ENCODE data around the gene EPHA4.

DNA sequence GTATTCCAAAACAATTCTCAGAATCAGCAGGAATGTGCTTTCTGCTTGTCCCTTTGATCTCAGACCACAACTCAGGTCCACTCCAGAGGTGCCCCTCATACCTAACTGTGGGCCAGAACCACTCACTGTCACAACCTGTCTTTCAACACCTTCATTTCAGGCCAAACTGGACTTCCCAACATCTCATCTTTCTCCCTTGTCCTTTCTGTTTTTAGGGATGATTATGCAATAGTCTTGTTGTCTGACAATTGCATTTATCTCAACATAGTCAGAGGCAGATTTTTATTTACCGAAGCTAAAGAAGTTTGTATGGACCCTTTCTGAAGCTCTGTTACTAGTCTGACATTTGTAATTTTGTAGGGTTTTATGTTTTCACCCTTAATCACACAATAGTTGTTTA is 95.9 kb downstream of the EPHA4 start:
- no peak for TF ChIP-seq EZH2 (IDR thresholded peaks at IDR 0.05; ENCODE audit: low read length, missing control alignments)
- TF ChIP-seq, protein P1, sequence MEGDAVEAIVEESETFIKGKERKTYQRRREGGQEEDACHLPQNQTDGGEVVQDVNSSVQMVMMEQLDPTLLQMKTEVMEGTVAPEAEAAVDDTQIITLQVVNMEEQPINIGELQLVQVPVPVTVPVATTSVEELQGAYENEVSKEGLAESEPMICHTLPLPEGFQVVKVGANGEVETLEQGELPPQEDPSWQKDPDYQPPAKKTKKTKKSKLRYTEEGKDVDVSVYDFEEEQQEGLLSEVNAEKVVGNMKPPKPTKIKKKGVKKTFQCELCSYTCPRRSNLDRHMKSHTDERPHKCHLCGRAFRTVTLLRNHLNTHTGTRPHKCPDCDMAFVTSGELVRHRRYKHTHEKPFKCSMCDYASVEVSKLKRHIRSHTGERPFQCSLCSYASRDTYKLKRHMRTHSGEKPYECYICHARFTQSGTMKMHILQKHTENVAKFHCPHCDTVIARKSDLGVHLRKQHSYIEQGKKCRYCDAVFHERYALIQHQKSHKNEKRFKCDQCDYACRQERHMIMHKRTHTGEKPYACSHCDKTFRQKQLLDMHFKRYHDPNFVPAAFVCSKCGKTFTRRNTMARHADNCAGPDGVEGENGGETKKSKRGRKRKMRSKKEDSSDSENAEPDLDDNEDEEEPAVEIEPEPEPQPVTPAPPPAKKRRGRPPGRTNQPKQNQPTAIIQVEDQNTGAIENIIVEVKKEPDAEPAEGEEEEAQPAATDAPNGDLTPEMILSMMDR (conservative IDR thresholded peaks at IDR 0.05 in 1 of 2, IDR thresholded peaks at IDR 0.05 in 1 of 2; ENCODE audit: low read depth in 1 of 2, low read length in 2 of 2) = no peak

All from fibroblast of lung (primary cell).